ENCODE measurements around the gene CAPG.

The CAPG gene

GRCh38 chr2:85398426-85399182 lies 11.6 kb downstream of the CAPG start:
- Histone ChIP-seq H4K20me1 (ENCODE audit: insufficient read depth, low read length) (no peaks in the 10 kb centered on the region), H3K9me2 (replicated peaks; ENCODE audit: insufficient read depth, low read length) (no peaks in the 10 kb centered on the region), H3K9me3 (replicated peaks; ENCODE audit: insufficient read depth, low read length) (no peaks in the 10 kb centered on the region), H3K4me3 (ENCODE audit: low read length) (no peak overlapping the region), H3K4me1 (ENCODE audit: low read length) (peaks cover 16% of the 10 kb centered on the region), H3F3A (ENCODE audit: insufficient read depth, low read length) (peaks cover 13% of the 10 kb centered on the region; the same call in 1 of the 2 replicates), H2AFZ (ENCODE audit: low read length) (no peak overlapping the region), H3K4me2 (ENCODE audit: low read depth, low read length) (no peak overlapping the region), H3K27ac (ENCODE audit: low read length) (no peak overlapping the region), H3K9ac (ENCODE audit: low read length) (no peak overlapping the region), H3K79me2 (ENCODE audit: low read length) (no peaks in the 10 kb centered on the region), H3K36me3 (replicated peaks; ENCODE audit: insufficient read depth, low read length) (no peaks in the 10 kb centered on the region), H3K27me3 (replicated peaks; ENCODE audit: insufficient read depth, low read length) (no peaks in the 10 kb centered on the region)
- TF ChIP-seq EZH2phosphoT487 (IDR thresholded peaks at IDR 0.05; ENCODE audit: low read length) = no peak
- no peak for TF ChIP-seq CTCF (IDR thresholded peaks at IDR 0.05; ENCODE audit: low read length)
- TF ChIP-seq EZH2 (optimal IDR thresholded peaks at IDR 0.05; ENCODE audit: low read depth, low read length) = no peak
- no peak for DNase-seq

- TF ChIP-seq EZH2 (optimal IDR thresholded peaks at IDR 0.05; ENCODE audit: low read depth, low read length) = no peak
- TF ChIP-seq EZH2phosphoT487 (IDR thresholded peaks at IDR 0.05; ENCODE audit: low read length) = no peak
- TF ChIP-seq CTCF (IDR thresholded peaks at IDR 0.05; ENCODE audit: low read length) = no peak
Observed at GRCh38 chr2:85397925-85398331, 12.2 kb downstream of the CAPG start.

DNA sequence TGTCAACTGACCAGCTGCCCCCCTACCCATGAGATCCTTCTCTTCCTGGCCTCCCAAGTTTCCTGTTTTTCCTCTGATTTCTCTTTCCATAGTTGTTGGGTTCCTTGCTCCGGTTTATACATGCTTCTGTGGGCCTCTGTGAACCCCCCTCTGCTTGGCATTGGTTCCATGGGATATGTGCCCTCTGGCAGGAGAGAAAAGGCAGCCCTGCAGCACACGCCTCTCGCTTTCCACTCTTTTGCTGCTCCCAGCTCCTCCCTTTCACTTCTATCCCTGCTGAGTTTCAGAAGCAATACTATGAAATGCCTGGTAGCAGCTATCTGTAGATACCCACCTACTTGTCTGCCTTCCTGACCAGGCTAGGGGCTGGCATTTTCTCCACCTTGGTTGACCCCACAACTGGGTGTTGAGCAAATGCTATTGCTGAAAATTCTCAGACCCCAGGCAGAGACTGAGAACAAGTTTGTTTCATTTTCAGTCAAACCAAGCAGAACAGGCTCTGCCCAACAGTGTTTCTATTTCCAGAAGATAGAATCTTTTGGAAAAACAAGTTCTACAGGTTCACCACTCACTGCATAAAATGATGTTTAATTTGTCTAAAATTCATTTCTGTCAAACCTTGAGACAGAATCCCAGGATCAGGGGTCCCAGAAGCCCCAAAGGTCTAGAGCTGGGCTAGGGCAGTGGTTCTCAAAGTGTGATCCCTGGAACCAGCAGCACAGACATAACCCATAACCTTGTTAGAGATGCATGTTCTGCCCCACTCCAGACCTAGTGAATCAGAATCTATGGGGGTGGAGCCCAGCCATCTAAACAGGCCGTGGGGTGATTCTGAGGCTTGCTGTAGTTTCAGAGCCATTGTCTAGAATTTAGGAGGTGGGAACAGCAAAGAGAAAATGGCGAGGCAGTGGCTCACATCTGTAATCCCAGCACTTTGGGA lies 13.4 kb downstream of the CAPG start:
- peak overlapping the region; percentile 18; the same call in 1 of the 2 replicates for H3K4me2 ChIP-seq (ENCODE audit: low read depth, low read length)
- no peaks in the 10 kb centered on the region for H3K36me3 ChIP-seq (replicated peaks; ENCODE audit: insufficient read depth, low read length)
- H4K20me1 ChIP-seq (ENCODE audit: insufficient read depth, low read length) = no peaks in the 10 kb centered on the region
- peaks cover 13% of the 10 kb centered on the region; the same call in 1 of the 2 replicates for H3F3A ChIP-seq (ENCODE audit: insufficient read depth, low read length)
- DNase-seq = peak; percentile 35
- no peak for TF ChIP-seq EZH2phosphoT487 (IDR thresholded peaks at IDR 0.05; ENCODE audit: low read length)
- TF ChIP-seq EZH2 (optimal IDR thresholded peaks at IDR 0.05; ENCODE audit: low read depth, low read length) = no peak
- TF ChIP-seq CTCF (IDR thresholded peaks at IDR 0.05; ENCODE audit: low read length) = no peak
- H3K9ac ChIP-seq (ENCODE audit: low read length) = no peak overlapping the region
- H3K4me3 ChIP-seq (ENCODE audit: low read length) = no peak overlapping the region
- peak overlapping the region; percentile 36; the same call in 1 of the 2 replicates for H3K27ac ChIP-seq (ENCODE audit: low read length)
- peaks cover 16% of the 10 kb centered on the region for H3K4me1 ChIP-seq (ENCODE audit: low read length)
- no peaks in the 10 kb centered on the region for H3K79me2 ChIP-seq (ENCODE audit: low read length)
- H2AFZ ChIP-seq (ENCODE audit: low read length) = peak overlapping the region; percentile 20; the same call in 1 of the 2 replicates
- no peaks in the 10 kb centered on the region for H3K9me3 ChIP-seq (replicated peaks; ENCODE audit: insufficient read depth, low read length)
- H3K9me2 ChIP-seq (replicated peaks; ENCODE audit: insufficient read depth, low read length) = no peaks in the 10 kb centered on the region
- no peaks in the 10 kb centered on the region for H3K27me3 ChIP-seq (replicated peaks; ENCODE audit: insufficient read depth, low read length)

More at GRCh38 chr2:85397925-85398331, 12.2 kb downstream of the CAPG start:
- no peak for DNase-seq
- no peak overlapping the region for H3K4me3 ChIP-seq (ENCODE audit: low read length)
- no peaks in the 10 kb centered on the region for H3K27me3 ChIP-seq (replicated peaks; ENCODE audit: insufficient read depth, low read length)
- H4K20me1 ChIP-seq (ENCODE audit: insufficient read depth, low read length) = no peaks in the 10 kb centered on the region
- H3F3A ChIP-seq (ENCODE audit: insufficient read depth, low read length) = peaks cover 13% of the 10 kb centered on the region; the same call in 1 of the 2 replicates
- H3K36me3 ChIP-seq (replicated peaks; ENCODE audit: insufficient read depth, low read length) = no peaks in the 10 kb centered on the region
- peaks cover 16% of the 10 kb centered on the region for H3K4me1 ChIP-seq (ENCODE audit: low read length)
- H3K9me3 ChIP-seq (replicated peaks; ENCODE audit: insufficient read depth, low read length) = no peaks in the 10 kb centered on the region
- H3K9me2 ChIP-seq (replicated peaks; ENCODE audit: insufficient read depth, low read length) = no peaks in the 10 kb centered on the region
- no peak overlapping the region for H3K4me2 ChIP-seq (ENCODE audit: low read depth, low read length)
- H3K27ac ChIP-seq (ENCODE audit: low read length) = no peak overlapping the region
- no peak overlapping the region for H3K9ac ChIP-seq (ENCODE audit: low read length)
- H3K79me2 ChIP-seq (ENCODE audit: low read length) = no peaks in the 10 kb centered on the region
- no peak overlapping the region for H2AFZ ChIP-seq (ENCODE audit: low read length)
